ENCODE measurements around the gene SH3RF2.
A peak's percentile ranks its signal among the peaks of the same experiment; 100 is the strongest.
"Not testable (repeated sequence)": the region's sequence is repeated elsewhere in the genome, so short reads cannot be mapped to it uniquely, and the experiment has no call there.

Gene SH3RF2

GRCh38 chr5:145980259-145980658 lies 43.9 kb downstream of the SH3RF2 start:
- no peak for DNase-seq

GRCh38 chr5:145980718-145981117 lies 44.3 kb downstream of the SH3RF2 start:
- no peak for DNase-seq

GRCh38 chr5:145981589-145982571 lies 45.5 kb downstream of the SH3RF2 start:
- peak; percentile 39 for DNase-seq

GRCh38 chr5:145982572-145983318 lies 46.4 kb downstream of the SH3RF2 start:
- no peak for DNase-seq

GRCh38 chr5:145983446-145983845 lies 47.1 kb downstream of the SH3RF2 start:
- DNase-seq = no peak

DNA sequence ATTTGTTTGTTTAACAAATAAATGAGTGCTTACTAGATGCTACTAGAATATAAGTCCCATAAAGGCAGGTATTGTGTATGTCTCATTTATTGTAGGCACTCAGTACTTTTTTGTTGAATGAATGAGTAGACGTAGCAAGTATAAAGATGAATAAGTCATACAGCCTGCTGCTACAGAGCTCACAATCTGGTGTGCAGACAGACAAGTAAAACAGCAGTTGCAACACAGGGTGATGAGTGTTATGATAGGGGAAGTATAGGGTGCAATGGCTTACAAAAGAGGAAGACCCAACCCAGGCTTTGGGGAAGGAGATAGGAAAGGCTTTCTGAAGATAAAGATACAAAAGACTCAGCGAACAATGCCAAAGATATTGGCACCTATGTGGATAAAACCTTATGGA lies 47.7 kb downstream of the SH3RF2 start:
- DNase-seq = no peak

GRCh38 chr5:145987856-145988255 lies 51.5 kb downstream of the SH3RF2 start:
- no peak for DNase-seq

GRCh38 chr5:145988993-145989392 lies 52.6 kb downstream of the SH3RF2 start:
- DNase-seq = no peak

DNA sequence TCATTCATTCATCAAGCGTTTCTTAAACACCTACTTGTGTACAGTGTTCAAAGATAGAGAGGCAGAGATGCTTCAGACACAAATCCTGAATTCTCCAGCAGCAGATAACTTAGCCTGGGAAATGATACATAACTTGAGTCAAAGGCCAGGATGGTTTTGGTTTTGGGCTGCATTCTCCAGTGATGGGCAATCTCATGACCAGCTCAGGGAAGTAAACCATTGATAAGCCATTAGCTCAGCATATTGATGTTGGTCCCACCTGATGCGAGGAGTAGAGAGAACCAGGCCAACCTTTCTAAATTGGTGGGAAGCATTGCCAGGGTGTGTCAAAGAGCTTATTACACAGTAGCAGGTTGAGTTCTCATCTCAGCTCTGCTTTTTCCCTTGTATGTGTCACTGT lies 53.0 kb downstream of the SH3RF2 start:
- no peak for DNase-seq

DNA sequence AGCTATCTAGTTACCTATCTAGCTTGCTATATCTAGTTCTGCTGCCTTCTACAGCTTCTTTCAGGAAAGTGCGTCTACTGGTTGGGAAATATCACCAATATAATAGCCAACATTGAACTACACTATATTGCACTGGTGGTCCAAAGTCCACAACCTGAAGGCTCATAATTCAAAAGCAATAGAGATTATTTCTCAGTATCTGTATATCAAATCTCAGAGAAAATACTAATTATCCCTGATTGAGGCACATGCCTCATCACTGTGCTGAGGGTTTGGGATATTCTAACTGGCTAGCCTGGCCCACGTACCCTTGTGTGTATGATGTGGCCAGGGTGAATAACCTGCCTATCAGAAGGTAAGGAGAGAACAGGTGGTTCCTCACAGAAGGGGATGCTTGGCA lies 53.8 kb downstream of the SH3RF2 start:
- no peak for DNase-seq

GRCh38 chr5:145991044-145991575 lies 54.7 kb downstream of the SH3RF2 start:
- DNase-seq = no peak

- DNase-seq = not testable (repeated sequence)
Observed at GRCh38 chr5:145993538-145993937, 57.2 kb downstream of the SH3RF2 start.

DNA sequence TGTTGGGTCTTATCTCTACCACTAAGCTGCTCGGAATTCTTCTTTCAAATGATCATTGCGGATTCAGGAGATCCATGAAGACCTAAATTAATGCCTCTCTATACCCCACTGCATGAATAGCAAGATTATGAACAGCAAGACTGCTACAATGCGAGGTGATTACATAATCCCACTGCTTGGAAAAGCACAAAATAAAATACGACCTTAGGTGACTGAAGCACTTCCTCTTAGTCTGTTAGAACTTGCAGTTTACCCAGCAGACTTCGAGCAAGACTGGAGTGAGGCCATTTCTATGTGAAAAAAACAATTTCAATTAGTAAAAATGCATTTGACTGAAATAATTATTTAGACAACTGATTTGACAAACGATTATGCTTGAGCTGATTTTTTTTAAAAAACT lies 59.8 kb downstream of the SH3RF2 start:
- no peak for DNase-seq

- DNase-seq = no peak
Observed at GRCh38 chr5:145999208-145999607, 62.8 kb downstream of the SH3RF2 start.

DNA sequence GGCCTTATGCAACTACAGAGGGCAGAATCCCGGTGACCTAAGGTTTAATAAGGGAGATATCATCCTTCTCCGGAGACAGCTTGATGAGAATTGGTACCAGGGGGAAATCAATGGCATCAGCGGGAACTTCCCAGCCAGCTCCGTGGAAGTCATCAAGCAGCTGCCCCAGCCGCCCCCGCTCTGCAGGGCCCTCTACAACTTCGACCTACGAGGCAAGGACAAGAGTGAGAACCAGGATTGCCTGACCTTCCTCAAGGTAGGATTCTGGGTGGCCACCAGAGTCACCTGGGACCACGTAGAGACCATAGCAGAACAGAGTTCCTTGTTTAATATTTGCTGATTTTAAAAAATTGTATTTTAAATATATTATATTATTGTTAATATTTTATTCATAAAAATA lies 63.7 kb downstream of the SH3RF2 start:
- no peak for DNase-seq

- DNase-seq = no peak
Observed at GRCh38 chr5:146001544-146002190, 65.3 kb downstream of the SH3RF2 start.

DNA sequence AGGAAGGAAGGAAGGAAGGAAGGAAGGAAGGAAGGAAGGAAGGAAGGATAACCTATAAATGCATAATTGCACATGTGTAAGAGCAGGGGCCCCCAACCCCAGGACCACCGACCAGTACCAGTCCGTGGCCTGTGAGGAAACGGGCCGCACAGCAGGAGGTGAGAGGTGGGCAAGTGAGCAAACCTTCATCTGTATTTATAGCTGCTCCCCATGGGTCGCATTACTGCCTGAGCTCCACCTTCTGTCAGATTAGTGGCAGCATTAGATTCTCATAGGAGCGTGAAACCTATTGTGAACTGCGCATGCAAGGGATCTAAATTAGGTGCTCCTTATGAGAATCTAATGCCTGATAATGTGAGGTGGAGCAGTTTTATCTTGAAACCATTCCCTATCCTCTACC lies 66.1 kb downstream of the SH3RF2 start:
- DNase-seq = no peak

DNA sequence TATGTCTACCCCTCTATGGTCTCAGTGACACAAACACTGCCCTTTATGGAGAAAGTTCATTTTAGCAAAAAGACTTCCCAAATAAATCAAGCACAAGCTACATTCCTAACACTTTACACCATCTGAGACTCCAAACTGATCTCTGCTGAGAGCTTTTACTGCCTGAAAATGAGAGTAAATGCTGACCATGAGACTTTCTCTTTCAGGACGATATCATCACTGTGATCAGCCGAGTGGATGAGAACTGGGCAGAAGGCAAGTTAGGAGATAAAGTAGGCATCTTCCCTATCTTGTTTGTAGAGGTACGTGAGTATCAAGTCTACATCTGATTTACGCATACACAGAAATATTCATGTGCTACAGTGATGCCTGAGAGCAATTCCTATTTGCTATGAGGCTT lies 67.5 kb downstream of the SH3RF2 start:
- no peak for DNase-seq

DNA sequence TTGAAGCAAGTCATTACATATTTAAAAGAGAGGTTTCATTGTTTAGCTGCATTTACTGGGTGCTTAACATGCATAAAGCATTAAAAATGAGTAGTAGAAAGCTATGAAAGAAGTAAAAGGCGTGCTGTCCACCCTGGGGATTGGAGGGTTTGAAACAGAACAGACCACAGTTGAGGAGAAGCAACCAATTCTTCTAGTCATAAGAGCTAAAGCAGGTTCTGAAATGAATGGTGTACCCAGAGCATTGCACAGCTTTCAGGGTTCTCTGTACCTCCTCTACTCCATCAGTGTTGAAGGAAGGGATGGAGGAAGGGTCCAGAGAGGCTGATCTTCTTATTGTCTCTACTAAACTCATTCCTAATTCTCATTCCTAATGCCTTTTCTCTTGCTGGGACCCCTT lies 68.9 kb downstream of the SH3RF2 start:
- DNase-seq = no peak

DNA sequence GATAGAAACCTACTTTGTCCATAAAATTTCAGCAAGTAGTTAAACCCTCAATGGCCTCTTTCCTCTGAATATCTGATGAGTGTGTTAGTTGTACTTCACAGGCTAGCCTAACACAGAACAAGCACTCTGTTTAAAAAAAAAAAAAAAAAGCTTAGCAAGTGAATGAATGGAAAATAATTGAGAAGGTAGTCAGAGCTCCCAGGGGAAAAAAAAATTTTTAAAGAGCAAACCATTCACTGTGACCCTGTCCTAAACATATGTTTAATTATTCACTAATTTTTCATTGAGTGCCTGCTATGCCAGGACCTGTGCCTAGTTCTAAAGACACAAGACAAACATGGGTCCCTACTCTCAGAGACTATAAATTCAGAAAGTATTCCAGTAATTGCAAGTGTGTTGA lies 69.3 kb downstream of the SH3RF2 start:
- no peak for DNase-seq

GRCh38 chr5:146006470-146007190 lies 70.3 kb downstream of the SH3RF2 start:
- no peak for DNase-seq

GRCh38 chr5:146007270-146007669 lies 70.9 kb downstream of the SH3RF2 start:
- no peak for DNase-seq
